HepG2 (cell line): ENCODE measurements around the gene CREG2. TPM values are rescaled to one million over a fixed set of nuclear protein-coding genes. Genes with fewer than 3 reads are reported as not detected.

Experiments used
- GTF3A ChIP-seq: sonication (generic); formaldehyde crosslinking; conservative IDR thresholded peaks from 2 replicates; pipeline ENCODE4 v1.4.0; 2020; ENCODE audit warnings: mild to moderate bottlenecking, missing genetic modification reagents
- KDM6A ChIP-seq: IDR thresholded peaks from 2 replicates; pipeline ENCODE4 v1.6.1; 2016; ENCODE audit warnings: low read depth
- RAD21 ChIP-seq: fragments of 450-650 bp; formaldehyde crosslinking; IDR thresholded peaks from 2 replicates; pipeline ENCODE4 v1.5.0; 2020; ENCODE audit warnings: mild to moderate bottlenecking
- RELA ChIP-seq: sonication (generic); formaldehyde crosslinking; IDR thresholded peaks from 2 replicates; pipeline ENCODE4 v1.4.0; 2020; ENCODE audit warnings: missing genetic modification reagents
- SIN3A ChIP-seq: IDR thresholded peaks from 2 replicates; pipeline ENCODE4 v1.6.1; 2011; ENCODE audit warnings: low read depth, mild to moderate bottlenecking, control low read depth, low read length, borderline replicate concordance
- SMC3 ChIP-seq: IDR thresholded peaks from 2 replicates; pipeline ENCODE4 v1.6.1; 2011; ENCODE audit warnings: low read length, improper control_type of control experiment
- STAG1 ChIP-seq: sonication (generic); formaldehyde crosslinking; IDR thresholded peaks from 2 replicates; pipeline ENCODE4 v1.4.0; 2020; ENCODE audit warnings: missing genetic modification reagents
- ZEB1 ChIP-seq: IDR thresholded peaks from 2 replicates; pipeline ENCODE4 v1.6.1; 2012; ENCODE audit warnings: mild to moderate bottlenecking, low read depth, inconsistent platforms; ENCODE audit not compliant: insufficient replicate concordance
- ZNF670 ChIP-seq: sonication (generic); formaldehyde crosslinking; IDR thresholded peaks from 2 replicates; pipeline ENCODE4 v1.8.0; 2022; ENCODE audit warnings: mild to moderate bottlenecking, missing genetic modification reagents, borderline replicate concordance
- polyA plus RNA-seq, 8 experiments: library from polyadenylated mRNA; depleted of rRNA in 3 of 8; stranded (reverse) in 7 of 8; unstranded in 1 of 8; fragments of >200 nt; fragmentation: Illumina TruSeq in 4 of 8; extraction: Trizol in 4 of 8; gene quantifications; 2 replicates each; pipeline versions ENCODE4 v1.2.1 to v1.2.3, GENCODE V29; 2011 to 2016; ENCODE audit warnings: low read depth in 4 of 8, missing spikeins in 1 of 8, mixed read lengths in 1 of 8; ENCODE audit not compliant: insufficient read depth in 1 of 8
- total RNA-seq, 5 experiments: library from RNA; depleted of rRNA; stranded (reverse); fragments of >200 nt; fragmentation: Illumina TruSeq; extraction: Trizol; gene quantifications; 2 replicates each; pipeline ENCODE4 v1.2.3, GENCODE V29; 2016; ENCODE audit warnings: low read depth in 1 of 5
- TF ChIP-seq, protein P1 (sequence below): sonication (generic); formaldehyde crosslinking; IDR thresholded peaks from 2 replicates; pipeline ENCODE4 v1.4.0; 2020; ENCODE audit warnings: mild to moderate bottlenecking, missing genetic modification reagents
- TF ChIP-seq, protein P2 (sequence below): IDR thresholded peaks from 2 replicates; pipeline ENCODE4 v1.6.1; 2016; ENCODE audit warnings: low read depth, borderline replicate concordance
- TF ChIP-seq, protein P3 (sequence below): sonication (generic); formaldehyde crosslinking; IDR thresholded peaks from 2 replicates; pipeline ENCODE4 v1.4.0; 2020; ENCODE audit warnings: mild to moderate bottlenecking, missing genetic modification reagents
- TF ChIP-seq, protein P4 (sequence below): sonication (generic); formaldehyde crosslinking; IDR thresholded peaks from 2 replicates; pipeline ENCODE4 v1.4.0; 2020; ENCODE audit warnings: missing genetic modification reagents, borderline replicate concordance
- TF ChIP-seq, protein P5 (sequence below): sonication (generic); formaldehyde crosslinking; IDR thresholded peaks from 2 replicates; pipeline ENCODE4 v1.5.0; 2020; ENCODE audit warnings: mild to moderate bottlenecking, missing genetic modification reagents, borderline replicate concordance

The CREG2 gene
- total and polyA plus RNA-seq, 2 of the 13 experiments (the other 11 are each of a cell fraction or from before 2014, with no cell fraction given) = 0.18 to 0.26 TPM

DNA sequence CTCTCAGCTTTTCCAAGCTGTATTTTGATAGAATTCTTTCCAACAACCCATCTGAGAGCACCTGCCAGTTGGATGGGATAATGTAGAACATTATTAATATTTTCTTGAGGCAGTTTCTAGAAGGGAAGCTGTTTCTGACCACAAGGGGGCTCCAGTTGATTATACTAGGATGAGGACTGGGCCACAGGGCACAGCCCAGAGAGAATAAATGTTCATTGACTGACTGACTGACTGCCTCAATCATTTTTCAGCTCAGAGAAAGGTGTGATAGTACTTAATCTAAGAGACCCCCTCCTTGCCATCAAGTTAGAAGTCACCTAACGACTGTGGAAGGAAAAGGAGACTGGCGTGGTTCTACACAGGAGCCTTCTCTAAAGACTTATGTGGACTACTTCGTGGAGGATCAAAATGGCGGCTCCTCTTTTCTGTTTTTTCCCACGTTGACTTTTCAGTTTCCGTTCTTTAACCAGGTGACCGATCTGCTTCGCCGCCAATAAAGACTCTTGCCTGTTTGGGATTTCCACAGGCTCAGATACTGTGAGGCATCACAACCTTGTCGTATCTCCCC, 31.9 kb upstream of the CREG2 start (continued):
- TF ChIP-seq, protein P1, sequence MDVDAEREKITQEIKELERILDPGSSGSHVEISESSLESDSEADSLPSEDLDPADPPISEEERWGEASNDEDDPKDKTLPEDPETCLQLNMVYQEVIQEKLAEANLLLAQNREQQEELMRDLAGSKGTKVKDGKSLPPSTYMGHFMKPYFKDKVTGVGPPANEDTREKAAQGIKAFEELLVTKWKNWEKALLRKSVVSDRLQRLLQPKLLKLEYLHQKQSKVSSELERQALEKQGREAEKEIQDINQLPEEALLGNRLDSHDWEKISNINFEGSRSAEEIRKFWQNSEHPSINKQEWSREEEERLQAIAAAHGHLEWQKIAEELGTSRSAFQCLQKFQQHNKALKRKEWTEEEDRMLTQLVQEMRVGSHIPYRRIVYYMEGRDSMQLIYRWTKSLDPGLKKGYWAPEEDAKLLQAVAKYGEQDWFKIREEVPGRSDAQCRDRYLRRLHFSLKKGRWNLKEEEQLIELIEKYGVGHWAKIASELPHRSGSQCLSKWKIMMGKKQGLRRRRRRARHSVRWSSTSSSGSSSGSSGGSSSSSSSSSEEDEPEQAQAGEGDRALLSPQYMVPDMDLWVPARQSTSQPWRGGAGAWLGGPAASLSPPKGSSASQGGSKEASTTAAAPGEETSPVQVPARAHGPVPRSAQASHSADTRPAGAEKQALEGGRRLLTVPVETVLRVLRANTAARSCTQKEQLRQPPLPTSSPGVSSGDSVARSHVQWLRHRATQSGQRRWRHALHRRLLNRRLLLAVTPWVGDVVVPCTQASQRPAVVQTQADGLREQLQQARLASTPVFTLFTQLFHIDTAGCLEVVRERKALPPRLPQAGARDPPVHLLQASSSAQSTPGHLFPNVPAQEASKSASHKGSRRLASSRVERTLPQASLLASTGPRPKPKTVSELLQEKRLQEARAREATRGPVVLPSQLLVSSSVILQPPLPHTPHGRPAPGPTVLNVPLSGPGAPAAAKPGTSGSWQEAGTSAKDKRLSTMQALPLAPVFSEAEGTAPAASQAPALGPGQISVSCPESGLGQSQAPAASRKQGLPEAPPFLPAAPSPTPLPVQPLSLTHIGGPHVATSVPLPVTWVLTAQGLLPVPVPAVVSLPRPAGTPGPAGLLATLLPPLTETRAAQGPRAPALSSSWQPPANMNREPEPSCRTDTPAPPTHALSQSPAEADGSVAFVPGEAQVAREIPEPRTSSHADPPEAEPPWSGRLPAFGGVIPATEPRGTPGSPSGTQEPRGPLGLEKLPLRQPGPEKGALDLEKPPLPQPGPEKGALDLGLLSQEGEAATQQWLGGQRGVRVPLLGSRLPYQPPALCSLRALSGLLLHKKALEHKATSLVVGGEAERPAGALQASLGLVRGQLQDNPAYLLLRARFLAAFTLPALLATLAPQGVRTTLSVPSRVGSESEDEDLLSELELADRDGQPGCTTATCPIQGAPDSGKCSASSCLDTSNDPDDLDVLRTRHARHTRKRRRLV (CRISPR knock-in tag) = no peak
- TF ChIP-seq GTF3A (CRISPR knock-in tag) (no peak), ZEB1 (no peak), ZNF670 (CRISPR knock-in tag) (no peak), RAD21 (CRISPR knock-in tag) (peak; percentile 81), SIN3A (no peak), RELA (CRISPR knock-in tag) (no peak), SMC3 (peak; percentile 95), STAG1 (CRISPR knock-in tag) (peak; percentile 97), KDM6A (CRISPR knock-in tag) (no peak)
- TF ChIP-seq, protein P2, sequence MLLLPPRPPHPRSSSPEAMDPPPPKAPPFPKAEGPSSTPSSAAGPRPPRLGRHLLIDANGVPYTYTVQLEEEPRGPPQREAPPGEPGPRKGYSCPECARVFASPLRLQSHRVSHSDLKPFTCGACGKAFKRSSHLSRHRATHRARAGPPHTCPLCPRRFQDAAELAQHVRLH (CRISPR knock-in tag) = 0 out of 2 replicates have a peak, but pooled peaks have one; percentile 32
- TF ChIP-seq, protein P3, sequence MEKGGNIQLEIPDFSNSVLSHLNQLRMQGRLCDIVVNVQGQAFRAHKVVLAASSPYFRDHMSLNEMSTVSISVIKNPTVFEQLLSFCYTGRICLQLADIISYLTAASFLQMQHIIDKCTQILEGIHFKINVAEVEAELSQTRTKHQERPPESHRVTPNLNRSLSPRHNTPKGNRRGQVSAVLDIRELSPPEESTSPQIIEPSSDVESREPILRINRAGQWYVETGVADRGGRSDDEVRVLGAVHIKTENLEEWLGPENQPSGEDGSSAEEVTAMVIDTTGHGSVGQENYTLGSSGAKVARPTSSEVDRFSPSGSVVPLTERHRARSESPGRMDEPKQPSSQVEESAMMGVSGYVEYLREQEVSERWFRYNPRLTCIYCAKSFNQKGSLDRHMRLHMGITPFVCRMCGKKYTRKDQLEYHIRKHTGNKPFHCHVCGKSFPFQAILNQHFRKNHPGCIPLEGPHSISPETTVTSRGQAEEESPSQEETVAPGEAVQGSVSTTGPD = no peak
- TF ChIP-seq, protein P4, sequence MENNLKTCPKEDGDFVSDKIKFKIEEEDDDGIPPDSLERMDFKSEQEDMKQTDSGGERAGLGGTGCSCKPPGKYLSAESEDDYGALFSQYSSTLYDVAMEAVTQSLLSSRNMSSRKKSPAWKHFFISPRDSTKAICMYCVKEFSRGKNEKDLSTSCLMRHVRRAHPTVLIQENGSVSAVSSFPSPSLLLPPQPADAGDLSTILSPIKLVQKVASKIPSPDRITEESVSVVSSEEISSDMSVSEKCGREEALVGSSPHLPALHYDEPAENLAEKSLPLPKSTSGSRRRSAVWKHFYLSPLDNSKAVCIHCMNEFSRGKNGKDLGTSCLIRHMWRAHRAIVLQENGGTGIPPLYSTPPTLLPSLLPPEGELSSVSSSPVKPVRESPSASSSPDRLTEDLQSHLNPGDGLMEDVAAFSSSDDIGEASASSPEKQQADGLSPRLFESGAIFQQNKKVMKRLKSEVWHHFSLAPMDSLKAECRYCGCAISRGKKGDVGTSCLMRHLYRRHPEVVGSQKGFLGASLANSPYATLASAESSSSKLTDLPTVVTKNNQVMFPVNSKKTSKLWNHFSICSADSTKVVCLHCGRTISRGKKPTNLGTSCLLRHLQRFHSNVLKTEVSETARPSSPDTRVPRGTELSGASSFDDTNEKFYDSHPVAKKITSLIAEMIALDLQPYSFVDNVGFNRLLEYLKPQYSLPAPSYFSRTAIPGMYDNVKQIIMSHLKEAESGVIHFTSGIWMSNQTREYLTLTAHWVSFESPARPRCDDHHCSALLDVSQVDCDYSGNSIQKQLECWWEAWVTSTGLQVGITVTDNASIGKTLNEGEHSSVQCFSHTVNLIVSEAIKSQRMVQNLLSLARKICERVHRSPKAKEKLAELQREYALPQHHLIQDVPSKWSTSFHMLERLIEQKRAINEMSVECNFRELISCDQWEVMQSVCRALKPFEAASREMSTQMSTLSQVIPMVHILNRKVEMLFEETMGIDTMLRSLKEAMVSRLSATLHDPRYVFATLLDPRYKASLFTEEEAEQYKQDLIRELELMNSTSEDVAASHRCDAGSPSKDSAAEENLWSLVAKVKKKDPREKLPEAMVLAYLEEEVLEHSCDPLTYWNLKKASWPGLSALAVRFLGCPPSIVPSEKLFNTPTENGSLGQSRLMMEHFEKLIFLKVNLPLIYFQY (CRISPR knock-in tag) = peak; percentile 65; the same call in 1 of the 2 replicates
- TF ChIP-seq, protein P5, sequence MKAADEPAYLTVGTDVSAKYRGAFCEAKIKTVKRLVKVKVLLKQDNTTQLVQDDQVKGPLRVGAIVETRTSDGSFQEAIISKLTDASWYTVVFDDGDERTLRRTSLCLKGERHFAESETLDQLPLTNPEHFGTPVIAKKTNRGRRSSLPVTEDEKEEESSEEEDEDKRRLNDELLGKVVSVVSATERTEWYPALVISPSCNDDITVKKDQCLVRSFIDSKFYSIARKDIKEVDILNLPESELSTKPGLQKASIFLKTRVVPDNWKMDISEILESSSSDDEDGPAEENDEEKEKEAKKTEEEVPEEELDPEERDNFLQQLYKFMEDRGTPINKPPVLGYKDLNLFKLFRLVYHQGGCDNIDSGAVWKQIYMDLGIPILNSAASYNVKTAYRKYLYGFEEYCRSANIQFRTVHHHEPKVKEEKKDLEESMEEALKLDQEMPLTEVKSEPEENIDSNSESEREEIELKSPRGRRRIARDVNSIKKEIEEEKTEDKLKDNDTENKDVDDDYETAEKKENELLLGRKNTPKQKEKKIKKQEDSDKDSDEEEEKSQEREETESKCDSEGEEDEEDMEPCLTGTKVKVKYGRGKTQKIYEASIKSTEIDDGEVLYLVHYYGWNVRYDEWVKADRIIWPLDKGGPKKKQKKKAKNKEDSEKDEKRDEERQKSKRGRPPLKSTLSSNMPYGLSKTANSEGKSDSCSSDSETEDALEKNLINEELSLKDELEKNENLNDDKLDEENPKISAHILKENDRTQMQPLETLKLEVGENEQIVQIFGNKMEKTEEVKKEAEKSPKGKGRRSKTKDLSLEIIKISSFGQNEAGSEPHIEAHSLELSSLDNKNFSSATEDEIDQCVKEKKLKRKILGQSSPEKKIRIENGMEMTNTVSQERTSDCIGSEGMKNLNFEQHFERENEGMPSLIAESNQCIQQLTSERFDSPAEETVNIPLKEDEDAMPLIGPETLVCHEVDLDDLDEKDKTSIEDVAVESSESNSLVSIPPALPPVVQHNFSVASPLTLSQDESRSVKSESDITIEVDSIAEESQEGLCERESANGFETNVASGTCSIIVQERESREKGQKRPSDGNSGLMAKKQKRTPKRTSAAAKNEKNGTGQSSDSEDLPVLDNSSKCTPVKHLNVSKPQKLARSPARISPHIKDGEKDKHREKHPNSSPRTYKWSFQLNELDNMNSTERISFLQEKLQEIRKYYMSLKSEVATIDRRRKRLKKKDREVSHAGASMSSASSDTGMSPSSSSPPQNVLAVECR (CRISPR knock-in tag) = no peak; the same call in 1 of the 2 replicates
